Kidney epithelial cell (primary cell): ENCODE data around the gene FASTK. TPM values are rescaled to one million over a fixed set of nuclear protein-coding genes. Genes with fewer than 3 reads are reported as not detected.

Experiments
- DNase-seq: peaks from one replicate; pipeline ENCODE4 v3.0.0-alpha.2; 2010; ENCODE audit warnings: low read depth
- H3K27me3 ChIP-seq: 2 replicates; pipeline ENCODE4 v1.6.0; 2011; ENCODE audit warnings: low read length; ENCODE audit not compliant: control insufficient read depth, insufficient read depth
- H3K36me3 ChIP-seq: 2 replicates; pipeline ENCODE4 v1.5.1; 2011; ENCODE audit warnings: low read length; ENCODE audit not compliant: control insufficient read depth, insufficient read depth
- H3K4me3 ChIP-seq: 2 replicates; pipeline ENCODE4 v1.5.1; 2011; ENCODE audit warnings: low read depth, mild to moderate bottlenecking, control low read depth, low read length
- total RNA-seq: library from RNA; depleted of rRNA; stranded (reverse); fragments of >200 nt; gene quantifications from 2 replicates; pipeline ENCODE4 v1.2.3, GENCODE V29; 2015
- TF ChIP-seq, protein P1 (sequence below): IDR thresholded peaks from 2 replicates; pipeline ENCODE4 v1.5.1; 2011; ENCODE audit warnings: mild to moderate bottlenecking, moderate library complexity, low read length, control low read depth, inconsistent platforms; ENCODE audit not compliant: insufficient read depth, poor library complexity, severe bottlenecking

FASTK gene
- total RNA-seq, 1 donor from 2014 or later, result 71.7 TPM

DNA sequence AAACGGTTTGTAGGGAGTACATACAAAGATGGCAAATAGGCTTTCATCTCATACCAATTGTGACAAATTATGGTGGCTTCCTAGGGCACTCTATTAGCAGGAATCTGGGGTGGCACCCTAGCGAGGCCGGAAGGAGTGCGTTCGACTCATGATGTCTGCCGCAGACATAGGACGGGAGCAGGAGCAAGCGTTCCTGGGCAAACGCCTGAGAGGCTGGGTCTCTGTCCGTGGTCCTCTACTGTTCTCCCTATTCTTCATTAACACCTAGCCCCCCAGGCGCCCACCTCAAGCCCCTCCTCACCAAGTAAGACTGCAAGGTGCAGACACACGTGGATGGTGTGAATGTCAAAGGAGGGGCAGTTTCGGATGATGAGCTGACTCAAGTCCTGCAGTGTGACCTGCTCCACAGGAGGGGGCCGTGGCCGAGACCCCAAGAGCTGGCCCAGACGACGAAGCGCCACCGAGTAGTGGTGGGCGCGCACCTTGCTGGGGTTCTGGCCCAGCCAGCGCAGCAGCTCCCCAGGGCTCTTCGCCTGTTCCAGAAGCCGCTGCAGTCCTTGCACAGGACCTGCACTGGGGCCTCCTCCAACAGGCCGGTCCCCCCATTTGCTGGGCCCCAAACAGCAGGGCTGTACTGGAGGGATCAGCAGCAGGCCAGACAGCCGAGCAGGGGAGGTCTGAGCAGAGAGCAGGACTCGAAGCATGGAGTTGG, 1.3 kb downstream of the FASTK start:
- no peak for DNase-seq
- H3K27me3 ChIP-seq, result no peaks in the 10 kb centered on the region
- H3K36me3 ChIP-seq, result peaks cover 2% of the 10 kb centered on the region
- peak overlapping the region; percentile 84 for H3K4me3 ChIP-seq
- TF ChIP-seq, protein P1, sequence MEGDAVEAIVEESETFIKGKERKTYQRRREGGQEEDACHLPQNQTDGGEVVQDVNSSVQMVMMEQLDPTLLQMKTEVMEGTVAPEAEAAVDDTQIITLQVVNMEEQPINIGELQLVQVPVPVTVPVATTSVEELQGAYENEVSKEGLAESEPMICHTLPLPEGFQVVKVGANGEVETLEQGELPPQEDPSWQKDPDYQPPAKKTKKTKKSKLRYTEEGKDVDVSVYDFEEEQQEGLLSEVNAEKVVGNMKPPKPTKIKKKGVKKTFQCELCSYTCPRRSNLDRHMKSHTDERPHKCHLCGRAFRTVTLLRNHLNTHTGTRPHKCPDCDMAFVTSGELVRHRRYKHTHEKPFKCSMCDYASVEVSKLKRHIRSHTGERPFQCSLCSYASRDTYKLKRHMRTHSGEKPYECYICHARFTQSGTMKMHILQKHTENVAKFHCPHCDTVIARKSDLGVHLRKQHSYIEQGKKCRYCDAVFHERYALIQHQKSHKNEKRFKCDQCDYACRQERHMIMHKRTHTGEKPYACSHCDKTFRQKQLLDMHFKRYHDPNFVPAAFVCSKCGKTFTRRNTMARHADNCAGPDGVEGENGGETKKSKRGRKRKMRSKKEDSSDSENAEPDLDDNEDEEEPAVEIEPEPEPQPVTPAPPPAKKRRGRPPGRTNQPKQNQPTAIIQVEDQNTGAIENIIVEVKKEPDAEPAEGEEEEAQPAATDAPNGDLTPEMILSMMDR, result no peak

DNA sequence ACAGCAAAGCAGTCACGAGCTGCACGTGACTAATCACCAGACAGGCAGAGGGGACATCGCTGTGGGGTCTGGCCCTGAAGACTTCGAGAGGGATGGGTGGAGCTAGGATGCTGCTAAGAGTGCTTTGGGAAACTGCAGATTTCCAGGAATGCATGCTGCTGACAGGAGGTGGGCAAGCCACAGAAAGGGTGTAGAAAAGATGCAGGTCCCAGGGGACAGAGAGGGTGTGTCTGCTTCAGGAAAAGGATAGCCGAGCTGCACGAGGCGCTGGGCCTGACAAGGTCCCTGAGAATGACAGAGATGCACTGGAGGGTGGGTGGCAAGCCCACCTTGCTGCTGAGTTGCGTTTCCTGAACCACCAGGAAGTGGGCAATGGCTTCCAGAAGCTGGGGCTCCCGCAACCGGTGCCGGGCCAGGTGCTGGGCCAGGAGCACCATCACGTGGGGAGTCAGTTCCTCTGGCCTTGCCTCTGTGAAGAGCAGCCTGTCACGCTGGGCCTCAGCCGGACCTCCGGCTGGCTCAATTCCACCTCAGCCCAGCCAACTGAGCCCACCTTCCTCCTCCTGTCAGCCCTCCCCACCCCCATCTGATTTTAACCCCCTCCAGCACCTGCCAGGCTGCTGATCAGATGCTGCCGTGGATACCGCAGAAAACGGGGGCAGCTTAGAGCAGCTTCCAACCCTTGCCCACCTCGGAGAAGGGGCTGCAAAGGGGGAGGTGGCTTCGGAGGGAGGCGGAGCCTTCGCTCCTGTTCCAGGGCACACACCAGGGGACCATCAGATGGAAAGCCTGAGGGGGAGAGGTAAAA, 2.2 kb downstream of the FASTK start:
- TF ChIP-seq, protein P1, result no peak
- H3K36me3 ChIP-seq, result peaks cover 2% of the 10 kb centered on the region
- H3K4me3 ChIP-seq, result no peak overlapping the region
- DNase-seq, result no peak
- H3K27me3 ChIP-seq, result no peaks in the 10 kb centered on the region

DNA sequence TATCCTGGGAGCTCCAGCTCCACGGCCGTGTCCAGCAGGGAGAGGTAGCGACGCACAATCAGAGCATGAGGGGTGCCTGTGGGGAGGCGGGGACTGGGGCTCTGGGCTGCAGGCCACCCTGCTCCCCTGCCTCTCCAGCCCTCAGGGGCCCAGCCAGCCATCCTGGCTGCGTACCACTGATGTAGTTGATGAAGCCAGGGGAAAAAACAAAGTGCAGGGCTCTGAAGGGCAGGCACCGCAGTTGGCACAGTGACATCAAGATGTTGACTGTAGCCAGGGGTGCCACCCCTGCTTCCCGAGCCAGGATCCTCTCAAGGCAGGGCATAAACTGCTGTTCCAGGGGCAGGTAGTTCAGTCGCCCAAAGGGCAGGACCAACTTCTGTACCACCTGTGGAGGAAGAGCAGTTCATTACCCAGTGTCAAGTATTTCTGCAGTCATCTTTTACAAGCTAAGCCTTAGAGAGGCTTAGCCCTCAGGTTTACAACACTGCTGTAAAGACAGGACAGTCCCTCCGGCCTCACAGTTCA, 2.8 kb downstream of the FASTK start:
- no peaks in the 10 kb centered on the region for H3K27me3 ChIP-seq
- peaks cover 2% of the 10 kb centered on the region for H3K36me3 ChIP-seq
- H3K4me3 ChIP-seq, result no peak overlapping the region
- TF ChIP-seq, protein P1, result no peak
- no peak for DNase-seq

DNA sequence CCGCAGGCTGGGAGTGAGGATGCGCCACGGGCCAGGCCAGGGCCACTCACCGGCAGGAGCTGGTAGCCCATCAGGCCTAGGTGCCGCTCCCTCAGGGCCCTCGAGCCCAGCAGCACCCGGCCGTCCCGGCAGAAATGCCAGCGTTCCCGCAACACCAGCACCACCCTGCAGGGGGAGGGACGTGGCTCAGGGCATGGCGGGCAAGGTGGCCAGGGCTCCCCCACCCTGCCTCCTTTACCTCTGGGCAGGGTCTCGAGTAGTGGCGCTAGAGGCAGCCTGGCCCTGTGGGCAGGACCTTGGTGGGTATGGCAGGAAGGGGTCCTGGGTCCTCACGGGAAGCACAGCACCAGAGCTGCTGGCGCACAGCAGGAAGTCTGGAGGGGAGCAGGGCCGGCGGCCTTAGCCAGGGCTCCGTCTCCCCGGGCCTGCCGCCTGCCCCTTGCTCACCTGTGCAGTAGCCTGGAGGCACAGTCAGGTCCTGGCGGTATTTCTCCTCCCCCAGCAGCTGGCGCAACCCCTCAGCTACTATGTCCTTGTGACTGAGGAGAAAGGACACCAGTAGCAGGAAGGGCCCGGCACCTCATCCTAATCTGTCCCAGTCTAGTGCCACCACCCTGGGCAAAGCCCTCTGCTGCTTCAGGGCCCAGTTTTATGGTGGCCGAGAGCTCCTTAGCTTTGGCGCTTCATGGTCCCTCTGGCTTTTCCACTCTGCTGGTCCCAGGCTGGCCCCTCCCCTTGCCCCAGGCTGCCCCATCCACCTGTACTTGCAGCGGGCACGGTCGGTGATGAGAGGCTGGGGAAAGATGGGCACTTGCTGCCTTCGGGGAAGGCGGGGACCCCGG, 3.5 kb downstream of the FASTK start:
- TF ChIP-seq, protein P1, result peak; percentile 51
- peaks cover 2% of the 10 kb centered on the region for H3K36me3 ChIP-seq
- no peak for DNase-seq
- H3K27me3 ChIP-seq, result no peaks in the 10 kb centered on the region
- no peak overlapping the region for H3K4me3 ChIP-seq

DNA sequence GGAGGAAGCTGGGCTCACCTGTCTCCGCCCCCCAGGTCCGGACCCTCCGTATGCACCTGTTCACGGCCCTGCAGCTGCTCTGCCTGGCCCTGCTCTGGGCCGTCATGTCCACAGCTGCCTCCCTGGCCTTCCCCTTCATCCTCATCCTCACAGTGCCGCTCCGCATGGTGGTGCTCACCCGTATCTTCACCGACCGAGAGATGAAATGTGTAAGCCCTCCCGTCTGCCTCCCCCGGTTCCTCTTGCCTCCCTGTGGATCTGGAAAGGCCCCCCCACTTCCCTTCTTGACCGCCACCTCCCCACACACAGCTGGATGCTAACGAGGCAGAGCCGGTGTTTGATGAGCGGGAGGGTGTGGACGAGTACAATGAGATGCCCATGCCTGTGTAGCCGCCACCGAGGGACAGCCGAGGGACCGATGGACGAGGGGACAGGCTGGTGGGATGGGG, 4.6 kb downstream of the FASTK start:
- H3K36me3 ChIP-seq, result peaks cover 2% of the 10 kb centered on the region
- TF ChIP-seq, protein P1, result no peak
- H3K4me3 ChIP-seq, result no peak overlapping the region
- H3K27me3 ChIP-seq, result no peaks in the 10 kb centered on the region
- no peak for DNase-seq
